NCI-H226 (cell line): ENCODE results near the gene DCST2.

Experiments used
- DNase-seq: peaks from one replicate; pipeline ENCODE4 v3.0.0-alpha.2; 2015

DCST2 gene

DNA sequence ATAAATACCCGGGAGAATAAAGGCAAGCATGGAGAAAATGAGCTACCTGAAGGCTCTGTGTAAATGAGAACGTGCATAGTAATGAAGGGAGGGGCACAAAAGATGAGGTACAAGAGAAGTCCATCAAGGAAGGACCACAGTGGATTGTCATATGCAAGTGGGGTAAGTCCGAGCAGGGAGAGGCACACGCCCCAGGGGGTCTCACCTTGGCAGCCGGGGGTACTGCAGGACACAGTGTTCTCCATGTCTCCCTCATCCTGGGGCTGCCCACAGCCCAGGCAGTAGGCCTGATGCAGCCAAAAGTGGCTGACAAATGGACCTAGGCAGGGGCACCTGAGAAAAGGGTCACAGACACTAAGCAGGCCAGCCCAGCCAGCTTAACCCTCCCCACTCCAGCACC lies 10.0 kb downstream of the DCST2 start:
- no peak for DNase-seq

- peak; percentile 42 for DNase-seq
Observed at GRCh38 chr1:155022927-155023236, 10.7 kb downstream of the DCST2 start.

DNA sequence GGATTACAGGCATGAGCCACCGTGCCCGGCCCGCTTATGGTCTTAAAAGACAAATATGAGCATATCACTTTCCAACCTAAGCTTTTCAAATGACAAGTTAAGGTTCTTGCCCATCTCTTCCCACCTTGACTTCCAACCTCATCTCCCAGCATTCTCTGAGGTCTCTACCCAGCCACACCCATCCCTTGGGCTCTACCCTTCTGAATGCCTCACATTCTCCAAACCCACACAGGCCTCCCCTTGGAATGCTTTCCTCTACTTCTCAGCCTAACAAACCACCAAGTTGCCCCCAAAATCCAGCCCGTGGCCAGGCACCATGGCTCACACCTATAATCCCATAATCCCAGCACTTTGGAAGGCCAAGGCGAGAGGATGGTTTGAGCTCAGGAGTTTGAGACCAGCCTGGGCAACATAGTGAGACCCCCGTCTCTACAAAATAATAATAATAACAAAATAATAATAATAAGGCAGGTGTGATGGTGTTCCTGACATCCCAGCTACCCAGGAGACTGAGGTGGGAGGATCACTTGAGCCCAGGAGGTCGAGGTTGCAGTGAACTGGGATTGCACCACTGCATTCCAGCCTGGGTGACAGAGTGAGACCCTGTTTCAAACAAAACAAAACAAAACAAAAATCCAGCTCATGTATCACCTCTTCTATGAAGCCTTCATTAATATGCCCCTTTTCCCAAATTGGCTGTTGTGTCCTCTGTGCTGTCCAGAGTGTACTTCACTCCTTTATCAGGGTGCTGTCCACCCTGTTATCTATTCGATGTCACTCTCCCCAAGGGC lies 11.2 kb downstream of the DCST2 start:
- peak; percentile 73 for DNase-seq

DNA sequence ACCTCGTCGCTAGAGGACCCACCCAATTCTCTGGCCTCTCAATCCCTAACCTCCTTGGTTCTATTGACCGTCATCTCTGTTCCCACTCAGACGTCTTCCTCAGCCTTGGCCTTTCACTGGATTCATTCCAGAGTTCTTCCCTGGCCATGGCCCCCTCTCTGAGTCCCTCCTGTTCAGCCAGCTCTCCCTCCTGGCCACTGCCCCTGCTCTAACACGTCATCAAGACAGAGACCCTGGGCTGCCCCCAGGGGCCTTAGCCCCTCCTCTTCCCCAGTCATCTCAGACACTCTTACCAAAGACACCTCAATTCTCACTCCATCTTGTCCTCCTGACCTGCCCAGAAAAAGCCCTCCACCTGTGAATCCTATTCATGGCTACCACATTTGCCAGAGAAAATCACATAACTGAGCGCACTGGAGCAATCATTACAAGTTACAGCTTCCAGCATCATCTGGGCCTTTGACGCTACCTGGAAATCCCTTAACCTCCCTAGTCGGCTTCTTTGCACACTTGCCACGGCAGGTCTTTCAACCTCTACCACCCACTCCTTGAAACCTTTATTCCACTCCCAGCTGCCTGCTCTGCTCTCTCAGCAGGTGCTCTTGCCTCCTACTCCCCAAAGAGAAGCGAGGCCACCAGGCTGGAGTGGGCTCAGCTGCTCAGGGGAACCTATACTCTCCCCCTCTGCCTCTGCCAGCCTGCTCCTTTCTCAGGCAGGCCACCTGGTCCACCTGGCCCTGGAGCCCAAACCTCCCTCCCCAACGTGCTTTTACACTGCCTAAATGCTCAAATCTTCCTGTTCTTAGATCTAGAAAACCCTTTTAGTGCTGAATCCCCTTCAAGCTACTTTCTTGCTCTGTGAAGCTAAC lies 14.0 kb downstream of the DCST2 start:
- no peak for DNase-seq

DNA sequence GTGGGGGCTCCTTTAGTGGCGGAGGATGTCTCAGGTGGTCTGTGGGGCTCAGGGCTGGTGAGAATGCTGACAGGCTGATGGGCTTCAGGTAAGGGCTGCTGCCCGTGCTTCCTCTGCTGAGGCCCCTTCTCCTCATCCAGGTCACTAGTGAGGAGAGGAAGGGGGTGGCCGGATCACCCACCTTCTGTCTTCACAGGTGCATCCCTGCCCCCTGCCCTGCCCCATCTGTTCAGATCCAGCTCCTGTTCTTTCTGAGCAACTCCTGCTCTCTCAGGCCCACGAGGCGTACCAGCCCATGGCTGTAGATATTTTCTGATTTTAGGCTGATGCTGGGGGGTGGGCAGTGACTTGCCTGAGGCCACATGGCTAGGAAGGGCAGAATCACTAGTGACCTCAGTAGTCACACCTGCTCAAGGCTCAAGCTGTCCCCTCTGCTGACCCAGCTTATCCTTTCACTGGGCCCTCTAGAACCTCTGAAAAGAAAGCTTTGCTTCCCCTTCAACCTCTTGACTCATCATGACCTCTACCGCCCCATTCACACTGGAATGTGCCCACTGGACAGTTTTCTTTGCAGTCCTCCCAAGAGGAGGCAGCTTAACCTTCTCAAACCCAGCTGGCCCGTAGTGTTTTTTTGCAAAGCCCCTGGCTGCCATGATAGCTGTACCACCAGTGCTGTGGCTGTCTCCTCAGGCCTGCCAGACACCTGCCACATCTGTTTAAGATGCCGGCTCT lies 14.8 kb downstream of the DCST2 start:
- no peak for DNase-seq

DNA sequence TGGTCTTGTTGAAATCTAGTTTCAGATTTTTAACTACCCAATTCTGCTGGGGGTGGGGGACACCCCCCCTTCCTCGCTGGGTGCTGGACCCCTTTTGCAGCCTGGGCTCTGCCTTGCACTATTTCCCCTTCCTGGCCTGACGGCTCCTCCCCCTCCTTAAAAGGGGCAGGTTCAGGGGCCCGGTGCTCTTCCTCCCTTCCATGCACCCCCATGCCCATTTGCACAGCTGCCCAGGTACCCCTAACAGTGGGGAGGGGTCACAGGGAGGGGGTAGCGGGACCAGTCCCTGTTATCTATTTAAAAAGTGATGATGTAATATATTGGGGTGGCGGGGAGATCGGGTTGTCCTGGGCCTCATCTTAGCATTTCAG lies 15.7 kb downstream of the DCST2 start:
- DNase-seq: no peak

DNA sequence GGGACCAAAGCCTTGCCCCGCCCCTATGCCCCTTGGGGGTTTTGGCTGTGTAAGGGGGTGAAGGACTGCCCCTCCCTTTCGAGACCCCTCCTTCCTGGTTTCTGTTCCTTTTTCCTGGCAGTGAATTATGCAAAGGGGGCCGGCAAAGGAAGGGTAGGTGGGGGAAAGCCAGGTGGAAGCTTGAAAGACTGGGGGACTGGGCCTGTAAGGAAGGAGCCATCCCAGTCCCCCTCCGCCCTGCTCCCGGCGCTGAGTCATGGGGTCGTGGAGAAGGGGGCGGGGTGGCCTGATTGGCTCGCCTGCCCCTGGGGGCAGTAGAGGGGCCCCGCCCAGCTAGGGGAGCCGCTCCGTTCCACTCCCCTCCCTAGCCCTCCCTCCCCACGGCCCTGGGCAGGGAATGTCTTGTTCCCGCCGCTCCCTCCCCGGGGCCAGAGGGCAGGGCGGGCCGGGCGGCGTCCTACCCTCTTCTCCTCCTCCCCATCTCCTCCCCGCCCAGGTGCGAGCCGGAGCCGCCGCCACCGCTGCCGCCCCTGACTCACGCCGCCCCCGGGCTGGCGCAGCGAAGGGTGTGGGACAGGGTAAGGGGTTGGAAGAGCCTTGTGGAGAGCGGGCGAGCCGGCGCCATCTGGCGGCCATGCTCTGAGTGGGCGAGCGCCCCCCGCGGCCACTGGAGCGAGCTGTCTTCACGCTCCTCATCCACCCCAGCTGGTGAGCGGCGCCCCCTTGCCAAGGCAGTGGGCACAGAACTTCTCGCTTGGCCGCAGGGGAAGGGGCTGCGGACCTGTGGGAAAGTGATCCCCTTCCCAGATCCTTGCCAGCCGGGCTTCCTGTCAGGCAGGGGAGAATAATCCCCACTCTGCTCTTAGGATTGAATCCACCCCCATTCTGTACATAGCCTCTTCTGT lies 16.3 kb downstream of the DCST2 start:
- peak; percentile 97 for DNase-seq

DNA sequence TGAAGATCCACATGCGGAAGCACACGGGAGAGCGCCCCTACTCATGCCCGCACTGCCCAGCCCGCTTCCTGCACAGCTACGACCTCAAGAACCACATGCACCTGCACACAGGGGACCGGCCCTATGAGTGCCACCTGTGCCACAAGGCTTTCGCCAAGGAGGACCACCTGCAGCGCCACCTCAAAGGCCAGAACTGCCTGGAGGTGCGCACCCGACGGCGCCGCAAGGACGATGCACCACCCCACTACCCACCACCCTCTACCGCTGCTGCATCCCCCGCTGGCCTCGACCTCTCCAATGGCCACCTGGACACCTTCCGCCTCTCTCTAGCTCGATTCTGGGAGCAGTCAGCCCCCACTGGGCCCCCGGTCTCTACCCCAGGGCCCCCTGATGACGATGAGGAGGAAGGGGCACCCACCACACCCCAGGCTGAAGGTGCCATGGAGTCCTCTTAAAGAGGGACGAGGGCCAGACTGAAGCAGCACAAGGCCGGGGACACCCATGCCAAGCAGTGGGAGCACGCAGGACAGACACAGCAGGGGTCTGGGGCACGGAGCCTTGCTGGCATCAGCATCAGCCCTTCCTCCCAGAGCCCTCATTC lies 17.2 kb downstream of the DCST2 start:
- DNase-seq: no peak

DNA sequence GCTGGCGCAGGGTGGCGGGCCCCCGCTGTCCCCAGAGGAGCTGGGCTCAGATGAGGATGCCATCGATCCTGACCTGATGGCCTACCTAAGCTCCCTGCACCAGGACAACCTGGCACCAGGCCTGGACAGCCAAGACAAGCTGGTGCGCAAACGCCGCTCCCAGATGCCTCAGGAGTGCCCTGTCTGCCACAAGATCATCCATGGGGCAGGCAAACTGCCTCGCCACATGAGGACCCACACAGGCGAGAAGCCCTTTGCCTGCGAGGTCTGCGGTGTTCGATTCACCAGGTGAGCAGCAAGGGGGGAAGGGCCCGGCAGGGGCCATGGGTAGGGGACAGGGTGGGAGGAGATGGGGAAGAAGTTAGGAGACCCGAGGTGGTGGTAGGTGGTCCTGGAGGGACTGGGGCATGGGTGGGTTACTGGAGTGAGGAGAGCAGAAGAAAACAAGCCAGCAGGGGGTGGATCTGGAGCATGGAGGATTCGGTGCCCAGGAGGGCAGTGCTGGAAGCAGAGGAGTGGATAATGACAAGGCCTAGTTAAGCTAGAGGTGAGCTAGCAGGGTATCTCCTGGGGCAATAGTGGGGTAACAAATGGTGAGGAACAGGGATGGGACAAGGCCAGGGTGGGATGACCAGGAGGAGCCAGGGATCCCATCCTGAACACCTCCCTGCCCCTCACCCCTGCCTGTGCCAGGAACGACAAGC lies 17.9 kb downstream of the DCST2 start:
- DNase-seq: no peak

DNA sequence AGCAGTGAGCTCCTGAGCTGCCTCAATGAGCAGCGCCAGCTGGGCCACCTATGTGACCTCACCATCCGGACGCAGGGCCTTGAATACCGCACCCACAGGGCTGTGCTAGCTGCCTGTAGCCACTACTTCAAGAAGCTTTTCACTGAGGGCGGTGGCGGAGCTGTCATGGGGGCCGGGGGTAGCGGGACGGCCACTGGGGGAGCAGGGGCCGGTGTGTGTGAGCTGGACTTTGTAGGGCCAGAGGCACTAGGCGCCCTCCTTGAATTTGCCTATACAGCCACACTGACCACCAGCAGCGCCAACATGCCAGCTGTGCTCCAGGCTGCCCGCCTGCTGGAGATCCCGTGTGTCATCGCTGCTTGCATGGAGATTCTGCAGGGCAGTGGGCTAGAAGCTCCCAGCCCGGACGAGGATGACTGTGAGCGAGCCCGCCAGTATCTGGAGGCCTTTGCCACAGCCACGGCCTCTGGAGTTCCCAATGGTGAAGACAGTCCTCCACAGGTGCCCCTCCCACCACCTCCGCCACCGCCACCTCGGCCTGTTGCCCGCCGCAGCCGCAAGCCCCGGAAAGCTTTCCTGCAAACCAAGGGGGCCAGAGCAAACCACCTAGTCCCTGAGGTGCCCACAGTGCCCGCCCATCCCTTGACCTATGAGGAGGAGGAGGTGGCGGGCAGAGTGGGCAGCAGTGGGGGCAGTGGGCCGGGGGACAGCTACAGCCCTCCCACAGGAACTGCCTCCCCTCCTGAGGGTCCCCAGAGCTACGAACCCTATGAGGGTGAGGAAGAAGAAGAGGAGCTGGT lies 18.7 kb downstream of the DCST2 start:
- DNase-seq: no peak

DNA sequence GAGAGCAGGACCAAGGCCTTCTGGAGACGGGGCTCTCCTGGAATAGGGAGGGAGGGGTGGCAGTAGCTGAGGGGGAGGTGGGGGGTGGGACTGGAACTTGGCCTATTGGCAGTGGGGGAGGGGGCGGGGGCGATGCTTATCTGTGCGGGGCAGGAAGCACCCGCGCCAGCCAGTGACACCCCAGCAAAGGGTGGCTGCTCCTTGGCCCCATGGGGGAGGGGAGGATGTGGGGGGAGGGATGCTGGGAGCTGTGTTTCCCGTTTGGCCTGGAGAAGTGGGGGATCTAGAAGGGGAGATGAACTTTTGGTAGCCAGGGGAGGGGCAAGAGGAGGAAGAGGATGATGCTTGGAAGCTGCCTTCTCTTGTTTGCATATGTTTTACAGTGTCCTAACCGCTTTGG lies 19.9 kb downstream of the DCST2 start:
- no peak for DNase-seq

- no peak for DNase-seq
Observed at GRCh38 chr1:155012776-155013602, 20.6 kb downstream of the DCST2 start.

DNA sequence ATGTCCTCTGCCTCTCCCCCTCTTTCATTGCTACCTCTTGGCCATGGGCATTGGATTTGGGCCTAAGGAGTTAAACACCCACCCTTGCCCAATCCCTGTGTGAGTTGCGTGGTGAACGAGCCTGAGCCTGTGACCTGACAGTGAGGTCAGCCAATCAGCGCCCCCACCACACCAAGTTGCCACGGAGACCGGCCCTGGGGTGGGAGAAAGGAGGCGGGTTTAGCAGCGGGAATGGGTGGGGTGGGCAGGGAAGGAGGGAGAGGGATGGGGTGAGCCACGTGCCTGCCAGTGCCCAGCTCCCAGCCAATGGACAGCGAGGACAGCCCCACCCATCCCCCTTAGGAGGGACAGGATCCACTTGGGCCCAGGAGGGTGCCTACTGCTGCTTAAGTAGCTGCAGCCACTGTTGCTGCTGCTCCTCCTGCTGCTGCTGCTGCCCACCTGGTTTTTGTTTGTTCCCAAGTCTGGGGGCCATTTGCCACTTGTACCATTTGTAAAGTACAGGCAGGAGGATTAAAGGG lies 21.5 kb downstream of the DCST2 start:
- peak; percentile 77 for DNase-seq

- no peak for DNase-seq
Observed at GRCh38 chr1:155011437-155012025, 22.1 kb downstream of the DCST2 start.

DNA sequence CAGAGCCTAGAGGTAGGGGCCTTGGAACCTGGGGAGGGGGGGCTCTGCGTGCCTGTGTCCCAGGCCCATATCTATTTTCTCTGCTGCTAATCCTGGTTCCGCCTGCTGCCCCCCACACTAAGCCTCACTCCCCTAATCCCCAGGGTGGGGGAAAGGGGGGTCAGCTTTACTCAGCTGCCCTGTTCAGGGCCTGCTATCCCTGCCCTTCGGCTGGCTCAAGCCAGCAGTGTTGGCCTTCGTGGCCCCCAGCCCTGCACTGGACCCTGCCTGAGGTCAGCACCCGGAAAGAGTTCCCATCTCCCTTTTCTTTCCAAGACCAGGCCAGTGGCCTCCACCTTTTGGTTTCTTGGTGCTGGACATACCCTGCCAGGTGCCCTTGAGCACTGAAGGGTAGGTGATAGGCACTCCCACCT lies 22.6 kb downstream of the DCST2 start:
- DNase-seq: no peak

- no peak for DNase-seq
Observed at GRCh38 chr1:155010211-155010918, 23.2 kb downstream of the DCST2 start.

DNA sequence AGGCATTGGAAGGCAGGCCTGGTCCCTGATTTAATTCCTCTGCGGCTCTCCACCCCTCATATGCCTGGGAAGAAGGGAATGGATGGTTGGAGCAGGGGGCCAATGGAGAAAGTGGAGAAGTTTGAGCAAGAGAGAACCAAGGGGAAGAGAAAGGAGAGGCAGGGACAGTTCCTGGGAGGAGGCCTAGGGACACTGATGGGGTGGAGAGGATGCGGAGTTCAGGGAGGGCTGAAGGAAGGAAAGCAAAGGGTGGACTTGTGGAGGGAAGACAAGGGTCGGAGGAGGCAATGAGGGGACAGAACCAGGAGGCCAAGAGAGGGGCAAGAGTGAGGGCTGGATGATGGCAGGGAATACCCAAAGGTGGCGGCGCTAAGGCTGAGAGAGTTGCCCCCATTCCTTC lies 23.8 kb downstream of the DCST2 start:
- no peak for DNase-seq

DNA sequence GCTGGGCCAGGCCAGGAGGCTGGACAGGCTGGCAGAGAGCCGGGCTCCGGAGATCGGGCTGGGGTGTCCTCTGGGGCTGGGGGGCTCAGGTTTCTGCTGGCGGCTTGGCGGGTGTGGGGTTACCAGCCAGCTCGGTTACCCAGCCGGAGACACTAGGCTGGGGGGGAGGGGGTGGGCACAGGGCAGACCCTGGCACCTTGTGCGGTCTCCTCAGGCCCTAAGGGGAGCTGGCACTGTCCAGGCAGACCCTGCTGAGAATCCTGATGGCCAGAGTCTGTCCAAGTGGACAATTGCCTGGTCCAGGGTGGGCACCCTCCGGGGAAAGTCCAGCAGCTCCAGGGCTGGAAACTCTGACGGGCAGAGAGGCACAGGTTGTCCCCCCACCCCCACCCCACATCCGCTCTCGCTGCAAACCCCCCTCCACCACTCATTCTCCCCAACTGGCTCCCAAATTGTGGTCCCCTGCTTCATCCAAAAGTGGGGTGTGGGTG lies 24.3 kb downstream of the DCST2 start:
- DNase-seq: no peak
